ENCODE data around the gene CYP26A1. TPM values are rescaled to one million over a fixed set of nuclear protein-coding genes. Genes with fewer than 3 reads are reported as not detected.

Gene CYP26A1
- total RNA-seq, 1 experiment from 2014 or later = not detected

- Histone ChIP-seq H3K4me3 (ENCODE audit: low read depth, low read length, poor library complexity, severe bottlenecking) (no peak overlapping the region), H3K27ac (ENCODE audit: low read depth, low read length, poor library complexity, severe bottlenecking) (no peak overlapping the region), H3K9me3 (ENCODE audit: low read depth, low read length, poor library complexity, severe bottlenecking) (peaks cover 10% of the 10 kb centered on the region), H3K36me3 (ENCODE audit: insufficient read depth, low read length, poor library complexity, severe bottlenecking) (no peaks in the 10 kb centered on the region), H3K4me1 (ENCODE audit: insufficient read depth, low read length, poor library complexity, severe bottlenecking) (no peaks in the 10 kb centered on the region), H3K27me3 (replicated peaks; ENCODE audit: insufficient read depth, low read depth, low read length, poor library complexity) (no peaks in the 10 kb centered on the region)
- ChIA-PET POLR2A (ENCODE audit: low non-redundant PET) (no interaction called here), CTCF (no interaction called here)
- BruUV-seq (replicated peaks) = no TSS peak
- intact Hi-C loops (cut with micrococcal nuclease; ENCODE audit: unreplicated experiment) = no loop called here
- no peak for DNase-seq (ENCODE audit: low spot score)
- TF ChIP-seq CTCF (conservative IDR thresholded peaks at IDR 0.05; ENCODE audit: low read depth, low read length) (no peak), EZH2 (IDR thresholded peaks at IDR 0.05; ENCODE audit: borderline replicate concordance, low read depth, low read length, poor library complexity, severe bottlenecking) (no peak)
These were observed 44.8 kb upstream of the CYP26A1 start for GRCh38 chr10:93028883-93029282.

GRCh38 chr10:93030409-93030808 lies 43.3 kb upstream of the CYP26A1 start:
- POLR2A ChIA-PET (ENCODE audit: low non-redundant PET) = no interaction called here
- intact Hi-C loops (cut with micrococcal nuclease; ENCODE audit: unreplicated experiment) = no loop called here
- CTCF ChIA-PET = no interaction called here
- no peaks in the 10 kb centered on the region for H3K36me3 ChIP-seq (ENCODE audit: insufficient read depth, low read length, poor library complexity, severe bottlenecking)
- TF ChIP-seq EZH2 (IDR thresholded peaks at IDR 0.05; ENCODE audit: borderline replicate concordance, low read depth, low read length, poor library complexity, severe bottlenecking) (no peak), CTCF (conservative IDR thresholded peaks at IDR 0.05; ENCODE audit: low read depth, low read length) (no peak)
- BruUV-seq (replicated peaks) = no TSS peak
- H3K27ac ChIP-seq (ENCODE audit: low read depth, low read length, poor library complexity, severe bottlenecking) = no peak overlapping the region
- no peak overlapping the region for H3K4me3 ChIP-seq (ENCODE audit: low read depth, low read length, poor library complexity, severe bottlenecking)
- DNase-seq (ENCODE audit: low spot score) = peak; percentile 35
- H3K27me3 ChIP-seq (replicated peaks; ENCODE audit: insufficient read depth, low read depth, low read length, poor library complexity) = no peaks in the 10 kb centered on the region
- H3K9me3 ChIP-seq (ENCODE audit: low read depth, low read length, poor library complexity, severe bottlenecking) = peaks cover 10% of the 10 kb centered on the region
- H3K4me1 ChIP-seq (ENCODE audit: insufficient read depth, low read length, poor library complexity, severe bottlenecking) = no peaks in the 10 kb centered on the region

GRCh38 chr10:93032105-93032808 lies 41.4 kb upstream of the CYP26A1 start:
- TF ChIP-seq CTCF (conservative IDR thresholded peaks at IDR 0.05; ENCODE audit: low read depth, low read length) (no peak), EZH2 (IDR thresholded peaks at IDR 0.05; ENCODE audit: borderline replicate concordance, low read depth, low read length, poor library complexity, severe bottlenecking) (no peak)
- intact Hi-C loops (cut with micrococcal nuclease; ENCODE audit: unreplicated experiment) = no loop called here
- H3K27me3 ChIP-seq (replicated peaks; ENCODE audit: insufficient read depth, low read depth, low read length, poor library complexity) = no peaks in the 10 kb centered on the region
- no peaks in the 10 kb centered on the region for H3K36me3 ChIP-seq (ENCODE audit: insufficient read depth, low read length, poor library complexity, severe bottlenecking)
- POLR2A ChIA-PET (ENCODE audit: low non-redundant PET) = no interaction called here
- H3K27ac ChIP-seq (ENCODE audit: low read depth, low read length, poor library complexity, severe bottlenecking) = no peak overlapping the region
- H3K9me3 ChIP-seq (ENCODE audit: low read depth, low read length, poor library complexity, severe bottlenecking) = peaks cover 9% of the 10 kb centered on the region
- BruUV-seq (replicated peaks) = no TSS peak
- H3K4me1 ChIP-seq (ENCODE audit: insufficient read depth, low read length, poor library complexity, severe bottlenecking) = no peaks in the 10 kb centered on the region
- DNase-seq (ENCODE audit: low spot score) = no peak
- CTCF ChIA-PET = no interaction called here
- H3K4me3 ChIP-seq (ENCODE audit: low read depth, low read length, poor library complexity, severe bottlenecking) = no peak overlapping the region
